ENCODE results near the gene ARHGAP44. TPM values are rescaled to one million over a fixed set of nuclear protein-coding genes. Genes with fewer than 3 reads are reported as not detected.

The ARHGAP44 gene
- total RNA-seq, 1 experiment from 2014 or later: 7.3 TPM

GRCh38 chr17:13005530-13005929 is 216.2 kb downstream of the ARHGAP44 start:
- Histone ChIP-seq H3K27me3 (ENCODE audit: insufficient read depth, low read length) (no peaks in the 10 kb centered on the region), H3K4me3 (replicated peaks in 1 of 2; ENCODE audit: low read depth in 1 of 2, low read length in 2 of 2) (no peak overlapping the region), H3K9ac (ENCODE audit: low read length) (no peak overlapping the region), H3K9me2 (ENCODE audit: insufficient read depth) (no peaks in the 10 kb centered on the region), H3K27ac (ENCODE audit: low read depth, low read length) (no peak overlapping the region), H2AFZ (ENCODE audit: low read depth, low read length, poor library complexity, severe bottlenecking) (no peak overlapping the region), H4K20me1 (ENCODE audit: insufficient read depth) (peaks cover 5% of the 10 kb centered on the region; the same call in 1 of the 2 replicates), H3K4me1 (ENCODE audit: control insufficient read depth in 1 of 2, insufficient read depth in 2 of 2, low read length in 2 of 2) (no peaks in the 10 kb centered on the region), H3K79me2 (ENCODE audit: insufficient read depth, low read length) (peaks cover 15% of the 10 kb centered on the region; the same call in 1 of the 2 replicates), H3K9me3 (ENCODE audit: control insufficient read depth in 1 of 2, insufficient read depth in 1 of 2, low read depth in 1 of 2, low read length in 2 of 2) (no peaks in the 10 kb centered on the region), H3K4me2 (ENCODE audit: low read length) (no peak overlapping the region), H3K36me3 (ENCODE audit: control insufficient read depth in 1 of 2, insufficient read depth in 2 of 2, low read length in 2 of 2) (peaks cover 46 to 61% of the 10 kb centered on the region in 2 experiments)
- CTCF ChIA-PET: no interaction called here
- no peak for ATAC-seq
- intact Hi-C loops (cut with micrococcal nuclease): no loop called here
- RAD21 ChIA-PET (ENCODE audit: low non-redundant PET in 1 of 2, low total read pairs in 2 of 2, uncharacterized antibody in 2 of 2, unreplicated experiment in 2 of 2): no interaction called here
- DNase-seq (ENCODE audit: low read depth, low spot score): no peak
- no TSS peak for BruUV-seq (replicated peaks)
- POLR2A ChIA-PET: interaction anchor here (1.2 kb wide), 1 partner anchor 13 kb away, joined by 6 read pairs; the partner anchor contains the start of gene ELAC2
- TF ChIP-seq SRF (IDR thresholded peaks at IDR 0.05; ENCODE audit: low read depth) (no peak), ATF3 (IDR thresholded peaks at IDR 0.05) (no peak), FOSL1 (IDR thresholded peaks at IDR 0.05; ENCODE audit: low read depth) (no peak), EZH2phosphoT487 (IDR thresholded peaks at IDR 0.05; ENCODE audit: borderline replicate concordance) (no peak), ELF1 (IDR thresholded peaks at IDR 0.05; ENCODE audit: borderline replicate concordance, low read depth) (no peak), YY1 (IDR thresholded peaks at IDR 0.05; ENCODE audit: extremely low read depth, insufficient replicate concordance, low read depth, low read length) (no peak), SIN3A (IDR thresholded peaks at IDR 0.05; ENCODE audit: low read depth) (no peak), TCF7L2 (IDR thresholded peaks at IDR 0.05; ENCODE audit: borderline replicate concordance, extremely low read depth, insufficient read depth, insufficient read length) (no peak), ZBTB33 (IDR thresholded peaks at IDR 0.05; ENCODE audit: extremely low read depth, insufficient replicate concordance, low read length) (no peak), CBX3 (IDR thresholded peaks at IDR 0.05; ENCODE audit: low read depth) (no peak), SP1 (IDR thresholded peaks at IDR 0.05; ENCODE audit: low read depth) (no peak), REST (IDR thresholded peaks at IDR 0.05; ENCODE audit: low read depth) (no peak), ZNF274 (IDR thresholded peaks at IDR 0.05; ENCODE audit: low read depth, low read length) (no peak), EZH2 (IDR thresholded peaks at IDR 0.05) (no peak)
